ENCODE data around the gene UNC13B. TPM values are rescaled to one million over a fixed set of nuclear protein-coding genes. Genes with fewer than 3 reads are reported as not detected.

UNC13B gene
- total RNA-seq, 1 experiment from 2014 or later = 19.7 TPM

DNA sequence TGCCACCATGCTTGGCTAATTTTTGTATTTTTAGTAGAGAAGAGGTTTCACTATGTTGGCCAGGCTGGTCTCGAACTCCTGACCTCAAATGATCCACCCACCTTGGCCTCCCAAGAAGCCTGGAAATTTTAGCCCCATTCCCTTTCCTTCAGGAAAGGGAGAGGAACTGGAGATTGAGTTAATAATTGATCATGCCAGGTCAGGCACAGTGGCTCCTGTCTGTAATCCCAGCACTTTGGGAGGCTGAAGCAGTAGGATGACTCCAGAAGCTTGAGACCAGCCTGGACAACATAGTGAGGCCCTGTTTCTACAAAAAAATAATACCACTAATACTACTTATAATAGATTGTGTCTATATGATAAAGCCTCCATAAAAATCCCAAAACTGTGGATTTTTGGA, 124.6 kb downstream of the UNC13B start:
- no peaks in the 10 kb centered on the region for H3K4me1 ChIP-seq
- Mint-ChIP-seq H3K4me1 (ENCODE audit: low read depth, unreplicated experiment) (no peaks in the 10 kb centered on the region), H3K36me3 (ENCODE audit: insufficient read depth, unreplicated experiment) (no peaks in the 10 kb centered on the region), H3K27me3 (ENCODE audit: insufficient read depth, unreplicated experiment) (no peaks in the 10 kb centered on the region), H3K4me3 (ENCODE audit: unreplicated experiment) (no peak overlapping the region), H3K27ac (ENCODE audit: unreplicated experiment) (no peak overlapping the region), H3K9me3 (ENCODE audit: unreplicated experiment) (no peaks in the 10 kb centered on the region)
- H3K4me3 ChIP-seq (ENCODE audit: low read depth, low read length) = no peak overlapping the region
- ChIA-PET POLR2A (no interaction called here), CTCF (no interaction called here)
- no peaks in the 10 kb centered on the region; the same call in 1 of the 2 replicates for H3K27me3 ChIP-seq (replicated peaks; ENCODE audit: control insufficient read depth, insufficient read depth, low read length)
- no peak for DNase-seq
- no TSS peak for BruUV-seq (replicated peaks)
- TF ChIP-seq, protein P1, sequence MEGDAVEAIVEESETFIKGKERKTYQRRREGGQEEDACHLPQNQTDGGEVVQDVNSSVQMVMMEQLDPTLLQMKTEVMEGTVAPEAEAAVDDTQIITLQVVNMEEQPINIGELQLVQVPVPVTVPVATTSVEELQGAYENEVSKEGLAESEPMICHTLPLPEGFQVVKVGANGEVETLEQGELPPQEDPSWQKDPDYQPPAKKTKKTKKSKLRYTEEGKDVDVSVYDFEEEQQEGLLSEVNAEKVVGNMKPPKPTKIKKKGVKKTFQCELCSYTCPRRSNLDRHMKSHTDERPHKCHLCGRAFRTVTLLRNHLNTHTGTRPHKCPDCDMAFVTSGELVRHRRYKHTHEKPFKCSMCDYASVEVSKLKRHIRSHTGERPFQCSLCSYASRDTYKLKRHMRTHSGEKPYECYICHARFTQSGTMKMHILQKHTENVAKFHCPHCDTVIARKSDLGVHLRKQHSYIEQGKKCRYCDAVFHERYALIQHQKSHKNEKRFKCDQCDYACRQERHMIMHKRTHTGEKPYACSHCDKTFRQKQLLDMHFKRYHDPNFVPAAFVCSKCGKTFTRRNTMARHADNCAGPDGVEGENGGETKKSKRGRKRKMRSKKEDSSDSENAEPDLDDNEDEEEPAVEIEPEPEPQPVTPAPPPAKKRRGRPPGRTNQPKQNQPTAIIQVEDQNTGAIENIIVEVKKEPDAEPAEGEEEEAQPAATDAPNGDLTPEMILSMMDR (IDR thresholded peaks at IDR 0.05; ENCODE audit: insufficient read depth in 1 of 2, low read depth in 1 of 2, low read length in 1 of 2, severe bottlenecking in 1 of 2, unreplicated experiment in 1 of 2) = no peak
- H3K9me3 ChIP-seq = no peaks in the 10 kb centered on the region
- intact Hi-C loops (cut with micrococcal nuclease; ENCODE audit: unreplicated experiment) = no loop called here
- no peaks in the 10 kb centered on the region for H3K36me3 ChIP-seq (ENCODE audit: control insufficient read depth, insufficient read depth, low read length)

DNA sequence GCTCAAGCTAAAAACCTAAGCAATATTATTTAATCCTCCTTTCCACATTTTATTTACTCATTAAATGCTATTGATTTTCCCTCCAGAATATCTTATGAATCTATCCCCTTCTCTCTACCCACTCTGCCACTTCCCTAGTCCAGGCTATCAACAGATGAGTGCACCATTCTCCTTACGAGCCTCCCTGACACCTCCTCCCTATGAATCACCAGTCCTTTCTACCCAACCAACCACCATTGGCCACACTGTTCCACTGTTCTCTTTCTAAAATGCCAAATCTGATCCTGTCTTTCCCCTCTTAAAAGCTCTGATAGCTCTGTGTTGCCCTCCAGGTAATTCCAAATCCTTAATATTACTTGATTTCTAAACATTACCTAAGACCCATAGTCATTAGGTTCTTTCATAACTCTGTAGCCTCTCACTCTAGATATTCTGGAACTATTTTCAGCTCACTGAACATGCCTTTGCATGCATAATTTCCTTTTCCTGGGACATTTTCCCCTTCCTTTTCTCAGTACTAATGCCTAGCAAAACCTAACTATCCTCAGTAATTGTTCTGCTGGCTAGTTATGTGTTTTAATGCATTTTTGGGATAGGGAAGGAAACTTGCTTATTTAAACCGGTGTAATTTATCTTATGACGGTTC, 126.3 kb downstream of the UNC13B start:
- Mint-ChIP-seq H3K9me3 (ENCODE audit: unreplicated experiment) (no peaks in the 10 kb centered on the region), H3K27ac (ENCODE audit: unreplicated experiment) (no peak overlapping the region), H3K4me3 (ENCODE audit: unreplicated experiment) (no peak overlapping the region), H3K36me3 (ENCODE audit: insufficient read depth, unreplicated experiment) (no peaks in the 10 kb centered on the region), H3K27me3 (ENCODE audit: insufficient read depth, unreplicated experiment) (no peaks in the 10 kb centered on the region), H3K4me1 (ENCODE audit: low read depth, unreplicated experiment) (no peaks in the 10 kb centered on the region)
- no TSS peak for BruUV-seq (replicated peaks)
- TF ChIP-seq, protein P1 (IDR thresholded peaks at IDR 0.05; ENCODE audit: insufficient read depth in 1 of 2, low read depth in 1 of 2, low read length in 1 of 2, severe bottlenecking in 1 of 2, unreplicated experiment in 1 of 2) = no peak
- Histone ChIP-seq H3K4me3 (ENCODE audit: low read depth, low read length) (no peak overlapping the region), H3K27me3 (replicated peaks; ENCODE audit: control insufficient read depth, insufficient read depth, low read length) (no peaks in the 10 kb centered on the region; the same call in 1 of the 2 replicates), H3K4me1 (no peaks in the 10 kb centered on the region), H3K36me3 (ENCODE audit: control insufficient read depth, insufficient read depth, low read length) (no peaks in the 10 kb centered on the region), H3K9me3 (no peaks in the 10 kb centered on the region)
- ChIA-PET CTCF (no interaction called here), POLR2A (no interaction called here)
- intact Hi-C loops (cut with micrococcal nuclease; ENCODE audit: unreplicated experiment) = no loop called here
- DNase-seq = no peak

DNA sequence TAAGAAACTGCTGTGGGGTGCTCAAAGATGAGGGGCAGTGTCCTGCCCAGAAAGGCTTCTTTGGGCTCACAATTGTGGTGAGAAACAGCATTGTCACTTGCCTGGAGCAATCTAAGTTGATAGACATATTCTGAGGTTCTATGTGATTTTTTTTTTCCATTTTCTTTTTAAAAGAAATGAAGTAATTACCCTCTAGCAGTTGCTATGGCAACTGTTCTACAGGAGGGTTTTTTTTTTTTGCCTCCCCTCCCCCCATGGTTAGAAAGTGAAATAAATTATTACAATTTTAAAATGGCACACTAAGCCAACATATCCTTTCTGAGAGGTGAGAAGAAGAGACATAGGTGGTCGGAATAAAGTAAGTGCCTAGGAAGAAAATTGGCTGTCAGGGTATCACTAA, 127.0 kb downstream of the UNC13B start:
- Mint-ChIP-seq H3K4me1 (ENCODE audit: low read depth, unreplicated experiment) (no peaks in the 10 kb centered on the region), H3K4me3 (ENCODE audit: unreplicated experiment) (no peak overlapping the region), H3K36me3 (ENCODE audit: insufficient read depth, unreplicated experiment) (no peaks in the 10 kb centered on the region), H3K27ac (ENCODE audit: unreplicated experiment) (no peak overlapping the region), H3K9me3 (ENCODE audit: unreplicated experiment) (no peaks in the 10 kb centered on the region), H3K27me3 (ENCODE audit: insufficient read depth, unreplicated experiment) (no peaks in the 10 kb centered on the region)
- TF ChIP-seq, protein P1 (IDR thresholded peaks at IDR 0.05; ENCODE audit: insufficient read depth in 1 of 2, low read depth in 1 of 2, low read length in 1 of 2, severe bottlenecking in 1 of 2, unreplicated experiment in 1 of 2) = no peak
- Histone ChIP-seq H3K9me3 (no peaks in the 10 kb centered on the region), H3K27me3 (replicated peaks; ENCODE audit: control insufficient read depth, insufficient read depth, low read length) (no peaks in the 10 kb centered on the region; the same call in 1 of the 2 replicates), H3K4me1 (no peaks in the 10 kb centered on the region), H3K4me3 (ENCODE audit: low read depth, low read length) (no peak overlapping the region), H3K36me3 (ENCODE audit: control insufficient read depth, insufficient read depth, low read length) (no peaks in the 10 kb centered on the region)
- no TSS peak for BruUV-seq (replicated peaks)
- DNase-seq = no peak
- ChIA-PET POLR2A (no interaction called here), CTCF (no interaction called here)
- intact Hi-C loops (cut with micrococcal nuclease; ENCODE audit: unreplicated experiment) = no loop called here

Data from Caco-2 (cell line).